Measurements from ENCODE around the gene PPP4R1.
"Not testable (repeated sequence)": the region's sequence is repeated elsewhere in the genome, so short reads cannot be mapped to it uniquely, and the experiment has no call there.

The PPP4R1 gene

GRCh38 chr18:9614401-9615279 is at the start of gene PPP4R1:
Gene PPP4R1, minus strand, starts transcription at chr18:9614559. Its CDS starts 75 bp downstream, at chr18:9614484.
- peak; percentile 86 for DNase-seq (ENCODE audit: low read depth, low spot score)

GRCh38 chr18:9663377-9663776 is 49.0 kb upstream of the PPP4R1 start:
- no peak for DNase-seq (ENCODE audit: low read depth, low spot score)

GRCh38 chr18:9661564-9661963 is 47.2 kb upstream of the PPP4R1 start:
- DNase-seq (ENCODE audit: low read depth, low spot score), result no peak

GRCh38 chr18:9659499-9660375 is 45.4 kb upstream of the PPP4R1 start:
- no peak for DNase-seq (ENCODE audit: low read depth, low spot score)

GRCh38 chr18:9658087-9658641 is 43.8 kb upstream of the PPP4R1 start:
- no peak for DNase-seq (ENCODE audit: low read depth, low spot score)

GRCh38 chr18:9655232-9655767 is 40.9 kb upstream of the PPP4R1 start:
- DNase-seq (ENCODE audit: low read depth, low spot score), result no peak

- DNase-seq (ENCODE audit: low read depth, low spot score), result no peak
These were observed 39.0 kb upstream of the PPP4R1 start for GRCh38 chr18:9653390-9653789.

GRCh38 chr18:9649164-9649540 is 34.8 kb upstream of the PPP4R1 start:
- no peak for DNase-seq (ENCODE audit: low read depth, low spot score)

GRCh38 chr18:9648431-9649163 is 34.2 kb upstream of the PPP4R1 start:
- no peak for DNase-seq (ENCODE audit: low read depth, low spot score)

- no peak for DNase-seq (ENCODE audit: low read depth, low spot score)
These were observed 33.4 kb upstream of the PPP4R1 start for GRCh38 chr18:9647496-9648323.

- peak; percentile 82 for DNase-seq (ENCODE audit: low read depth, low spot score)
These were observed 29.2 kb upstream of the PPP4R1 start for GRCh38 chr18:9643549-9643948.

GRCh38 chr18:9642799-9643462 is 28.6 kb upstream of the PPP4R1 start:
- DNase-seq (ENCODE audit: low read depth, low spot score), result peak; percentile 58

- not testable (repeated sequence) for DNase-seq (ENCODE audit: low read depth, low spot score)
These were observed 26.7 kb upstream of the PPP4R1 start for GRCh38 chr18:9641081-9641480.

- DNase-seq (ENCODE audit: low read depth, low spot score), result no peak
These were observed 24.5 kb upstream of the PPP4R1 start for GRCh38 chr18:9638886-9639285.

GRCh38 chr18:9637036-9637767 is 22.8 kb upstream of the PPP4R1 start:
- DNase-seq (ENCODE audit: low read depth, low spot score), result peak; percentile 28

- DNase-seq (ENCODE audit: low read depth, low spot score), result no peak
These were observed 20.5 kb upstream of the PPP4R1 start for GRCh38 chr18:9634856-9635255.

GRCh38 chr18:9631814-9632496 is 17.6 kb upstream of the PPP4R1 start:
- DNase-seq (ENCODE audit: low read depth, low spot score), result no peak

- DNase-seq (ENCODE audit: low read depth, low spot score), result no peak
These were observed 16.1 kb upstream of the PPP4R1 start for GRCh38 chr18:9630444-9630843.

GRCh38 chr18:9629709-9630108 is 15.3 kb upstream of the PPP4R1 start:
- DNase-seq (ENCODE audit: low read depth, low spot score), result no peak
